GF-D8 (cell line): ENCODE results near the gene PSD4.

Experiments
- DNase-seq: peaks from one replicate; lab custom pipeline; 2025; lab: John Stamatoyannopoulos, UW

PSD4 gene

GRCh38 chr2:113167962-113168340 lies 5.8 kb upstream of the PSD4 start:
- DNase-seq: no peak

GRCh38 chr2:113169002-113169530 lies 4.7 kb upstream of the PSD4 start:
- no peak for DNase-seq

GRCh38 chr2:113169586-113169985 lies 4.2 kb upstream of the PSD4 start:
- no peak for DNase-seq

- no peak for DNase-seq
Observed at GRCh38 chr2:113171334-113172075, 2.3 kb upstream of the PSD4 start.

- DNase-seq: no peak
Observed at GRCh38 chr2:113172721-113173541, 840 bp upstream of the PSD4 start.

- no peak for DNase-seq
Observed at GRCh38 chr2:113174376-113174750, 592 bp downstream of the PSD4 start.

GRCh38 chr2:113175042-113175628 lies 1.4 kb downstream of the PSD4 start:
- no peak for DNase-seq

GRCh38 chr2:113175736-113176695 lies 2.2 kb downstream of the PSD4 start:
- DNase-seq: no peak

GRCh38 chr2:113176696-113177355 lies 3.1 kb downstream of the PSD4 start:
- no peak for DNase-seq

- no peak for DNase-seq
Observed at GRCh38 chr2:113178069-113178746, 4.4 kb downstream of the PSD4 start.

GRCh38 chr2:113178891-113179290 lies 5.1 kb downstream of the PSD4 start:
- no peak for DNase-seq

GRCh38 chr2:113179446-113180045 lies 5.8 kb downstream of the PSD4 start:
- no peak for DNase-seq

GRCh38 chr2:113180131-113180946 lies 6.6 kb downstream of the PSD4 start:
- DNase-seq: no peak

GRCh38 chr2:113181258-113182051 lies 7.7 kb downstream of the PSD4 start:
- peak; percentile 61 for DNase-seq

- DNase-seq: no peak
Observed at GRCh38 chr2:113182471-113183260, 8.9 kb downstream of the PSD4 start.

- no peak for DNase-seq
Observed at GRCh38 chr2:113183264-113183663, 9.5 kb downstream of the PSD4 start.

GRCh38 chr2:113183703-113184102 lies 9.9 kb downstream of the PSD4 start:
- no peak for DNase-seq
